Transverse colon (tissue), 4 donors: ENCODE measurements around the gene STIP1.

Source experiments
- CTCF ChIP-seq, 5 experiments: fragments of 200-600 bp in 3 of 5; fragments of 450-650 bp in 2 of 5; sonication (generic) in 3 of 5; IDR thresholded peaks; 1 replicate in 2 of 5; 2 replicates in 3 of 5; pipeline ENCODE4 v1.5.1; 2016 to 2017; ENCODE audit warnings: antibody characterized with exemption in 5 of 5, inconsistent platforms in 3 of 5, mild to moderate bottlenecking in 2 of 5, moderate library complexity in 1 of 5
- EP300 ChIP-seq: sonication (generic); formaldehyde crosslinking; IDR thresholded peaks from one replicate; pipeline ENCODE4 v1.6.1; 2017; ENCODE audit warnings: antibody characterized with exemption, low read depth
- POLR2AphosphoS5 ChIP-seq, 3 donors: sonication (generic); formaldehyde crosslinking; IDR thresholded peaks; one replicate each; pipeline ENCODE4 v1.6.1; 2016; ENCODE audit warnings: antibody characterized with exemption in 3 of 3

DNA sequence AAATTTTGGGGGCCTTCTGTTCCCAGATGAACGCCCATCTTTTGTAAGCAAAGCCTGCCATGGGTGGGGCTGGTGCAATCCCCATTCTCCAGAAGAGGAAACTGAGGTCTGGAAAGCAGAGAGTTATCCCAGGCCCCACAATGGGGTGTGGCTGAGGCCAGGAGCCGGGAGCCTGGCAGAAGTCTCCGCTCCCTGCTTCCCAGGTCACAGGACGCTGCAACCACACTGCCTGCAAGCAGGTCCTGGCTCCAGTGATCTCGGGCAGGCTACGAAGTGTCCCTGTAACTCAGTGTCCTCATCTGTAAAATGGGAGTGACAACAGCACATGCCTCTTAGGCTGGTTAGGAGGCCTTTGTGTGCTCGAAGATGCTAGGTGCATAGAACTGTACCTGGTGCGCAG, 67.1 kb downstream of the STIP1 start:
- TF ChIP-seq POLR2AphosphoS5 (IDR thresholded peaks at IDR 0.05) = no peak
- no peak for TF ChIP-seq CTCF (IDR thresholded peaks at IDR 0.05)
- TF ChIP-seq EP300 = no peak
